ENCODE data around the gene EGFLAM. TPM values are rescaled to one million over a fixed set of nuclear protein-coding genes. Genes with fewer than 3 reads are reported as not detected.

EGFLAM gene
- total RNA-seq, 1 experiment from 2014 or later: 1.7 TPM

- DNase-seq: peak; percentile 85
- H3K36me3 ChIP-seq (replicated peaks; ENCODE audit: control insufficient read depth, insufficient read depth, low read length): no peaks in the 10 kb centered on the region
- H3K4me3 ChIP-seq (ENCODE audit: insufficient read depth, low read depth, low read length): no peak overlapping the region
- no peaks in the 10 kb centered on the region for H3K27me3 ChIP-seq (ENCODE audit: control insufficient read depth, insufficient read depth, low read length)
These were observed 183.3 kb downstream of the EGFLAM start for GRCh38 chr5:38441453-38442246.

- Histone ChIP-seq H3K4me3 (ENCODE audit: insufficient read depth, low read depth, low read length) (no peak overlapping the region), H3K27me3 (ENCODE audit: control insufficient read depth, insufficient read depth, low read length) (no peaks in the 10 kb centered on the region), H3K36me3 (replicated peaks; ENCODE audit: control insufficient read depth, insufficient read depth, low read length) (no peaks in the 10 kb centered on the region)
- no peak for DNase-seq
These were observed 183.9 kb downstream of the EGFLAM start for GRCh38 chr5:38442247-38442573.

- Histone ChIP-seq H3K36me3 (replicated peaks; ENCODE audit: control insufficient read depth, insufficient read depth, low read length) (no peaks in the 10 kb centered on the region), H3K4me3 (ENCODE audit: insufficient read depth, low read depth, low read length) (no peak overlapping the region), H3K27me3 (ENCODE audit: control insufficient read depth, insufficient read depth, low read length) (no peaks in the 10 kb centered on the region)
- DNase-seq: no peak
These were observed 185.0 kb downstream of the EGFLAM start for GRCh38 chr5:38443390-38443789.

- Histone ChIP-seq H3K4me3 (ENCODE audit: insufficient read depth, low read depth, low read length) (no peak overlapping the region), H3K36me3 (replicated peaks; ENCODE audit: control insufficient read depth, insufficient read depth, low read length) (no peaks in the 10 kb centered on the region)
- no peak for DNase-seq
These were observed 187.1 kb downstream of the EGFLAM start for GRCh38 chr5:38445374-38446028.

GRCh38 chr5:38446029-38446522 lies 187.7 kb downstream of the EGFLAM start:
- no peaks in the 10 kb centered on the region for H3K36me3 ChIP-seq (replicated peaks; ENCODE audit: control insufficient read depth, insufficient read depth, low read length)
- no peak for DNase-seq
- H3K27me3 ChIP-seq (ENCODE audit: control insufficient read depth, insufficient read depth, low read length): no peaks in the 10 kb centered on the region
- no peak overlapping the region for H3K4me3 ChIP-seq (ENCODE audit: insufficient read depth, low read depth, low read length)

More at GRCh38 chr5:38445374-38446028, 187.1 kb downstream of the EGFLAM start:
- H3K27me3 ChIP-seq (ENCODE audit: control insufficient read depth, insufficient read depth, low read length): no peaks in the 10 kb centered on the region

GRCh38 chr5:38447056-38447455 lies 188.7 kb downstream of the EGFLAM start:
- Histone ChIP-seq H3K4me3 (ENCODE audit: insufficient read depth, low read depth, low read length) (no peak overlapping the region), H3K36me3 (replicated peaks; ENCODE audit: control insufficient read depth, insufficient read depth, low read length) (no peaks in the 10 kb centered on the region), H3K27me3 (ENCODE audit: control insufficient read depth, insufficient read depth, low read length) (no peaks in the 10 kb centered on the region)
- no peak for DNase-seq

GRCh38 chr5:38447786-38448185 lies 189.4 kb downstream of the EGFLAM start:
- no peaks in the 10 kb centered on the region for H3K27me3 ChIP-seq (ENCODE audit: control insufficient read depth, insufficient read depth, low read length)
- DNase-seq: no peak
- no peaks in the 10 kb centered on the region for H3K36me3 ChIP-seq (replicated peaks; ENCODE audit: control insufficient read depth, insufficient read depth, low read length)
- no peak overlapping the region for H3K4me3 ChIP-seq (ENCODE audit: insufficient read depth, low read depth, low read length)

- Histone ChIP-seq H3K36me3 (replicated peaks; ENCODE audit: control insufficient read depth, insufficient read depth, low read length) (no peaks in the 10 kb centered on the region), H3K27me3 (ENCODE audit: control insufficient read depth, insufficient read depth, low read length) (no peaks in the 10 kb centered on the region), H3K4me3 (ENCODE audit: insufficient read depth, low read depth, low read length) (no peak overlapping the region)
- no peak for DNase-seq
These were observed 190.4 kb downstream of the EGFLAM start for GRCh38 chr5:38448568-38449350.

GRCh38 chr5:38450627-38451026 lies 192.3 kb downstream of the EGFLAM start:
- Histone ChIP-seq H3K36me3 (replicated peaks; ENCODE audit: control insufficient read depth, insufficient read depth, low read length) (no peaks in the 10 kb centered on the region), H3K27me3 (ENCODE audit: control insufficient read depth, insufficient read depth, low read length) (no peaks in the 10 kb centered on the region), H3K4me3 (ENCODE audit: insufficient read depth, low read depth, low read length) (no peak overlapping the region)
- no peak for DNase-seq

GRCh38 chr5:38451074-38451725 lies 192.8 kb downstream of the EGFLAM start:
- Histone ChIP-seq H3K27me3 (ENCODE audit: control insufficient read depth, insufficient read depth, low read length) (no peaks in the 10 kb centered on the region), H3K4me3 (ENCODE audit: insufficient read depth, low read depth, low read length) (no peak overlapping the region), H3K36me3 (replicated peaks; ENCODE audit: control insufficient read depth, insufficient read depth, low read length) (no peaks in the 10 kb centered on the region)
- DNase-seq: no peak

GRCh38 chr5:38452201-38452600 lies 193.8 kb downstream of the EGFLAM start:
- no peaks in the 10 kb centered on the region for H3K36me3 ChIP-seq (replicated peaks; ENCODE audit: control insufficient read depth, insufficient read depth, low read length)
- DNase-seq: no peak
- no peak overlapping the region for H3K4me3 ChIP-seq (ENCODE audit: insufficient read depth, low read depth, low read length)
- no peaks in the 10 kb centered on the region for H3K27me3 ChIP-seq (ENCODE audit: control insufficient read depth, insufficient read depth, low read length)

GRCh38 chr5:38453506-38453905 lies 195.1 kb downstream of the EGFLAM start:
- DNase-seq: no peak
- Histone ChIP-seq H3K4me3 (ENCODE audit: insufficient read depth, low read depth, low read length) (no peak overlapping the region), H3K36me3 (replicated peaks; ENCODE audit: control insufficient read depth, insufficient read depth, low read length) (no peaks in the 10 kb centered on the region), H3K27me3 (ENCODE audit: control insufficient read depth, insufficient read depth, low read length) (no peaks in the 10 kb centered on the region)

GRCh38 chr5:38453921-38454320 lies 195.6 kb downstream of the EGFLAM start:
- DNase-seq: no peak
- Histone ChIP-seq H3K27me3 (ENCODE audit: control insufficient read depth, insufficient read depth, low read length) (no peaks in the 10 kb centered on the region), H3K36me3 (replicated peaks; ENCODE audit: control insufficient read depth, insufficient read depth, low read length) (no peaks in the 10 kb centered on the region), H3K4me3 (ENCODE audit: insufficient read depth, low read depth, low read length) (no peak overlapping the region)

GRCh38 chr5:38455796-38456330 lies 197.5 kb downstream of the EGFLAM start:
- no peaks in the 10 kb centered on the region for H3K27me3 ChIP-seq (ENCODE audit: control insufficient read depth, insufficient read depth, low read length)
- DNase-seq: no peak
- no peaks in the 10 kb centered on the region for H3K36me3 ChIP-seq (replicated peaks; ENCODE audit: control insufficient read depth, insufficient read depth, low read length)
- H3K4me3 ChIP-seq (ENCODE audit: insufficient read depth, low read depth, low read length): no peak overlapping the region
